Measurements from ENCODE around the gene PNMA5.

DNA sequence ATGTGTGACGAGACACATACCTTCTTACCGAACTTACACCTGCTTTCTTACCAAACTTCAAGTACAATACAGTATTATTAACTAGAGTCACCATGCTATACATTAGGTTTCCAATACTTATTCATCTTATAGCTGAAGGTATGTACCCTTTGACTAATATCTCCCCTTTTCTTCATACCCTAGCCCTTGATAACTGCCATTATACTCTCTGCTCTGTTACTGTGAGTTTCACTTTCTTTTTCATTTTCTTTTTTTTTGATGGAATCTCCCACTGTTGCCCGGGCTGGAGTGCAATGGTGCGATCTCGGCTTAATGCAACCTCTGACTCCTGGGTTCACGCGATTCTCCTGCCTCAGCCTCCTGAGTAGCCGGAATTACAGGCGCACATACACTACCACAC is 3.4 kb upstream of the PNMA5 start:
- TF ChIP-seq, protein P1, sequence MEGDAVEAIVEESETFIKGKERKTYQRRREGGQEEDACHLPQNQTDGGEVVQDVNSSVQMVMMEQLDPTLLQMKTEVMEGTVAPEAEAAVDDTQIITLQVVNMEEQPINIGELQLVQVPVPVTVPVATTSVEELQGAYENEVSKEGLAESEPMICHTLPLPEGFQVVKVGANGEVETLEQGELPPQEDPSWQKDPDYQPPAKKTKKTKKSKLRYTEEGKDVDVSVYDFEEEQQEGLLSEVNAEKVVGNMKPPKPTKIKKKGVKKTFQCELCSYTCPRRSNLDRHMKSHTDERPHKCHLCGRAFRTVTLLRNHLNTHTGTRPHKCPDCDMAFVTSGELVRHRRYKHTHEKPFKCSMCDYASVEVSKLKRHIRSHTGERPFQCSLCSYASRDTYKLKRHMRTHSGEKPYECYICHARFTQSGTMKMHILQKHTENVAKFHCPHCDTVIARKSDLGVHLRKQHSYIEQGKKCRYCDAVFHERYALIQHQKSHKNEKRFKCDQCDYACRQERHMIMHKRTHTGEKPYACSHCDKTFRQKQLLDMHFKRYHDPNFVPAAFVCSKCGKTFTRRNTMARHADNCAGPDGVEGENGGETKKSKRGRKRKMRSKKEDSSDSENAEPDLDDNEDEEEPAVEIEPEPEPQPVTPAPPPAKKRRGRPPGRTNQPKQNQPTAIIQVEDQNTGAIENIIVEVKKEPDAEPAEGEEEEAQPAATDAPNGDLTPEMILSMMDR (IDR thresholded peaks at IDR 0.05), result no peak
- TF ChIP-seq EZH2 (IDR thresholded peaks at IDR 0.05), result no peak
- no peak for TF ChIP-seq EZH2phosphoT487 (IDR thresholded peaks at IDR 0.05)

Measured in neural progenitor cell (in vitro differentiated cells).